ENCODE data around the gene TEX2. TPM values are rescaled to one million over a fixed set of nuclear protein-coding genes. Genes with fewer than 3 reads are reported as not detected.

Gene TEX2
- total RNA-seq, 2 experiments from 2014 or later: 12.0 to 12.8 TPM

DNA sequence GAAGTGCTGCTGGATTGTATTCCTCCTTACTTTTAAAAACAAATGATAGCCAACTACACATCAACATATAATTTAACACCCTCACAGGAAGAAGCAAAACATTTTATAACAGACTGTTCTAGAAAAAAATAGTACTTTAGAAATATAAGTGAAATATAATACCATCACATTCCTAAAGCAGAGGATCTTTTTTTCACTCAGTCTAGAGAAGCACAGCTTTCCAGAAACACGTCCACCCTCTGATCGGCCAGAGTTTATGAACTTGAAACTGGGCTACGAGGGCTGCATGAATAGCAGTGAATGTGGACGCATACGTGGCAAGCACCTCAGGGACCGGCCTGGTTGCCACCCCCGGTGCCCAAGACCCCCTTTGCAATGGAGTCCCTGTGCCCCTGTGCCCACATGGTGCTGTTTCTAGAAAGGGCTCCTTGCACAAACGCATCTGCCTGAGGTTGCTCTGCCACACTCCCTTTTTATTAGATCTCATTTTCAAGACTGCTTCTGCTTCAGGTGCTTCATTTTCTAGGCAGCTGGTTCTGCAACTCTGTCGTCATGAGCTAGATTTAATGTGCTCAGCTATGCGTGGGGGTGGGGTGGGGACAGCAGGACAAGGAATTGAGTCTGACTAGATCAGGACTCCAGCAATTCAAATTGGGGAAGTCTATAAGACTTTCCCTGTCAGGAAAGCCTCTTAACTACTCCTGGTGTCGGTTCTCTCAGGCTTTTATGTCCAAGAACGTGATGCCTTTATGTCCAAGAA, 104.0 kb downstream of the TEX2 start:
- H3K27ac Mint-ChIP-seq: no peak overlapping the region
- POLR2A ChIA-PET: no interaction called here
- no peak overlapping the region for H3K4me3 Mint-ChIP-seq
- H3K9me3 Mint-ChIP-seq: no peaks in the 10 kb centered on the region
- H3K4me1 Mint-ChIP-seq: no peaks in the 10 kb centered on the region
- no peaks in the 10 kb centered on the region for H3K36me3 Mint-ChIP-seq
- no peaks in the 10 kb centered on the region for H3K27me3 Mint-ChIP-seq
- DNase-seq (no peak), ATAC-seq (ENCODE audit: low read depth) (no peak)

DNA sequence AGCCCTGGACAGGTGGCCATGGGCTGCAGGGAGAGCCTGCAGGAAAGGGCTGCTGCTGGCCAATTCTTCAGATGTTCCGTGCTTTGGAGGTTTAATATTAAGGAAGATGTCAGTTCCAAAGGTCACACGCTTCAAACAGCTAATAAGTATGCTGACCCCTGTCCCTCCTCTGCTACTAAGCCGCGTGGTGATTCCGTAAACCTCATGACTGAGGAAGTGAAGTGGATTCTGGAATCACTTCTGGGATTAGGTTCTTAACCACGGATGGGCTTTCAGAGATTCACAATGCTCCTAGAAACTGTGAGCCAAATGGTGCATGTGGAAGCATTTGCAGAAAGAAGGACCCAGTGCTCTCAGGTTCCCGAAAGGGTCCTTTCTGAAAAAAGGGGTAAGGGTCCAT, 104.7 kb downstream of the TEX2 start:
- Mint-ChIP-seq H3K4me1 (no peaks in the 10 kb centered on the region), H3K27ac (no peak overlapping the region), H3K27me3 (no peaks in the 10 kb centered on the region), H3K36me3 (no peaks in the 10 kb centered on the region), H3K9me3 (no peaks in the 10 kb centered on the region), H3K4me3 (no peak overlapping the region)
- DNase-seq: no peak
- POLR2A ChIA-PET: no interaction called here
- ATAC-seq (ENCODE audit: low read depth): no peak

DNA sequence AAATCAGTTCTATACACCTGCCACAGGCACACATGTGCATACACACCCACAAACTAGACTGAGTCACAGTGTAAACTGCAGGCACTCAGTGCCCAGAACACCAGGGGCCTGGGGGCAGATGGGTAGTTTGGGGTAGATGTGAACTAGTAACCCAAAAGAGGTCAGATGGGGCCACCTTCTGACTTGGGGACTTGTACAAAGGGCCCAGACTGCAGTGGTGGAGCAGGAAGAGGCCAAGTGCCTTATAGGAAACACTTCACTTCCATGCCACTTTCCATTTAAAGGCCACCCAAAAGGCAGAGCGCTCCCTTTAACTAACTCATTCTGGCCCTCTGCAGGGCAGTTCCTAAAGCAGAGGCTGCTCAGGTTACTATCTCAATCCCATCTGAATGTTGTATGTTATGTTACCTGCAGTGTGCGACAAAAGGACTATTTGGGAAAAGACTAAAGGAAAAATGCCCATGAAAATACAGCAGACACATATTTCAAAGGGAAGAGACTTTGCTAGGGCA, 105.3 kb downstream of the TEX2 start:
- Mint-ChIP-seq H3K27me3 (no peaks in the 10 kb centered on the region), H3K27ac (no peak overlapping the region), H3K4me1 (no peaks in the 10 kb centered on the region), H3K9me3 (no peaks in the 10 kb centered on the region), H3K36me3 (peaks cover 4% of the 10 kb centered on the region), H3K4me3 (no peak overlapping the region)
- ATAC-seq (ENCODE audit: low read depth) (no peak), DNase-seq (no peak)
- POLR2A ChIA-PET: no interaction called here

DNA sequence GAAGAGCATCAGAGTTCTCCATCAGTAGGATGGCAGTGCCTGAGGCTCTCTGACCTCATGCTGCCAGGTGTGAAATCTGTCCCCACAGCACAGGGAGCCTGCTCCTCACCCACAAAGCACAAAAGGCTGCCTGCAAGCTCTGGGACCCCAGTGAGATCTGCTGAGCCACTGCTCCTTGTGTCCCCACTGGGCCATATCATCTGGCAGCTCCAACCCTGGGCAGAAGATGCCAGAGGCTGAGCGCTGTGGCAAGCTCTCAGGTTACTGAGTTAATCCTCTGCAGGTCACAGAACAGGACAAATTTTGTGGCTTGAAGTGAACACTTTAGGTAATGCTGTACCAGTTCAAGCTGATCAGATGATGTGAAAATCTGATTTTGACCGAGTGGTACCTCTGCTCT, 106.4 kb downstream of the TEX2 start:
- Mint-ChIP-seq H3K27me3 (no peaks in the 10 kb centered on the region), H3K4me1 (no peaks in the 10 kb centered on the region), H3K27ac (no peak overlapping the region), H3K4me3 (no peak overlapping the region), H3K36me3 (peaks cover 8% of the 10 kb centered on the region), H3K9me3 (no peaks in the 10 kb centered on the region)
- DNase-seq (no peak), ATAC-seq (ENCODE audit: low read depth) (no peak)
- POLR2A ChIA-PET: no interaction called here

DNA sequence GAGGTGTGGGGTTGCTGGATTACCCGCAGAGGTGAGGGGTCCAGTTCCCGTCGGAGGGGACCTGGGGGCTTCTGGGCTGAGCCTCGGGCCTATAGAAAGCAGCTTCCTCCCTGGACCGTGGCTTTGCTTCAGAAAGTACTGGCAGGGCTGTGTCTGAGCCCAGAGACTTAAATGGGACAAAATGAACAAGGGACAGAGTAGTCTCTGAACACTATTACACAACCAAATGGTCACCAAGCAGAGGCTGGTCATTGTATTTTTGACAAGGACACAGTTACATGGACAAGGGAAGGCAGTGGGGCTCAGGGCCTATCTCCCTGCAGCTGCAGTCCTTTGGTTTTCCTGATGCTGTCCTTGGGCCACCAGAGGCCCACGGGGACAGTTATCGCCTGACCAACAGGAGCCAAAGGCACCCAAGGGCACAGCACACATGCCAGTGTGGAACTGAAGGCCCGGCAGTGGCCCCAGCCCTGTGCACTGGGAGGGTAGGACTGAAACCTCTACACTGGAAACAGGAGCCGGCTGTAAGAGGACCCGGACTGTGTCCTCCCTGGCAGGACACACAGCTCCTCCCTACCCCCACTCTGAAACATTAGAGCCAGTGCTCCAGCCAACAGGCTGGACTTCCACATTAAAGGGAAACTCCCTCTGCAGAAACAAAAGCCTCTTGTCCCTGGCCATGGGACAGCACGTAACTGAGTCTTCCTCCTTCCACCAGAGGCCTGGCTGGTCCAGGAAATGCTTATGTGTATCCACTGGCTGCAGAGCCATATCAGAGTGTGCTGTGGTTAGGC, 107.1 kb downstream of the TEX2 start:
- ATAC-seq (ENCODE audit: low read depth): no peak
- Mint-ChIP-seq H3K27me3 (no peaks in the 10 kb centered on the region), H3K4me1 (no peaks in the 10 kb centered on the region), H3K36me3 (peaks cover 8% of the 10 kb centered on the region), H3K27ac (no peak overlapping the region), H3K4me3 (no peak overlapping the region), H3K9me3 (no peaks in the 10 kb centered on the region)
- POLR2A ChIA-PET: no interaction called here
- DNase-seq: no peak

DNA sequence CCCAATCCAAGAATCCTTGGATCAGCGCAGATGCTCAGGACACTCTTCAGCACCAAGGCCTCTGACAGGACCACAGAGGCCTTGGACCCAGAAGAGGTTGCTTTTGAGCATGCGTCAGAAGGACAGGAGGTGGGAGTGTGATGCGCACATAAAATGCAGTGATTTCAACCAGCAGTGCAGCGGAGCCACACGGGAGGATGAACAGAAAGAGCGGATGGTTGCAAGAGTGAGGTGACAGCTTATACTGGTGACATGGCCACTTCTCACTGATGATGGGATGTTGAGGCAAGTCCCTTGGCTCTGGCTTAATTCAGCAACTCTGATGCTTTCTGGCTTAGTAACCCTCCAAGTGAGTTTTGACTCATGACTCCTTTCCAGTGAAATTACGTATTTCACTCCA, 107.9 kb downstream of the TEX2 start:
- Mint-ChIP-seq H3K4me3 (no peak overlapping the region), H3K27me3 (no peaks in the 10 kb centered on the region), H3K27ac (no peak overlapping the region), H3K4me1 (no peaks in the 10 kb centered on the region), H3K36me3 (peaks cover 12% of the 10 kb centered on the region), H3K9me3 (no peaks in the 10 kb centered on the region)
- POLR2A ChIA-PET: interaction anchor here (1.0 kb wide), 1 partner anchor 9 kb away, joined by 3 read pairs; no protein-coding TSS in a partner anchor
- DNase-seq: no peak
- ATAC-seq (ENCODE audit: low read depth): no peak

DNA sequence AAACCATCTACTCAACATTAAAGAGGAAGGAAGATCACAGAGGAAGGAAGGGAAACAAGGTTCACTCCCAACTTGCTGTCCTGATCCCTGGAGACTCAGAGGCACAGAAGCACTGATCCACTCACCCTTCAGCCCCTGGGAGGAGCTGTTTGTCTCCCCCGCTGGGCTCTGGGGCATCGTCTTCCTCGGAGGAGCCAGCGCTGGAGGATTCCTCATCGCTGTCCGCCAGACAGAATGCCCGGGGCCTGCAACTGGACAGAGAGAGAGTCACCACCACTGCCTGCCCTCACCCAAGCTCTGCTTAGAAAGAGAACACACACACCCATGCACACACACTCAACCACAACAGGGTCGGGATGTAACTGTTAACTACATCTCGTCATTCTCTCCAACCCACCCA, 108.3 kb downstream of the TEX2 start:
- no peaks in the 10 kb centered on the region for H3K4me1 Mint-ChIP-seq
- no peaks in the 10 kb centered on the region for H3K27me3 Mint-ChIP-seq
- no peak for ATAC-seq (ENCODE audit: low read depth)
- no peaks in the 10 kb centered on the region for H3K9me3 Mint-ChIP-seq
- POLR2A ChIA-PET: interaction anchor here (1.0 kb wide), 1 partner anchor 9 kb away, joined by 3 read pairs; no protein-coding TSS in a partner anchor
- H3K4me3 Mint-ChIP-seq: no peak overlapping the region
- H3K36me3 Mint-ChIP-seq: peaks cover 12% of the 10 kb centered on the region
- no peak overlapping the region for H3K27ac Mint-ChIP-seq
- DNase-seq: no peak

DNA sequence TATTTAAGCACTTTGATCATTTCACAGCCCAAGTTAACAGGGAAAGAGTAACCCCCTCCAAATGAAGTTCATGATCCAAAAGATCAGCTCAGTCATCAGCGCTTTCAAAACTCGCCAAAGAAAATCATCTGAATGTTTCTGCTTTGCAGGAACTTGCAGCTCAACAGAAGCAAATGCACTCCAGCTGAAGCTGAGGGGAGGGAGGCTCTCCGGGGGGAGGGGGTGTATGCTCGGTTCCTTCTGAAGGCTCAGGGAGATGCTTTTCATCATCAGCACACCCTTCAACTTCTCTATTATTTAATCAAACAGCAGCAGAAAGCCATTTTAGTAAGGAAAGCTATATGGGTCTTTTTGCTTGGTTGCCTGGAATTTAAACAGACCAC, 108.8 kb downstream of the TEX2 start:
- Mint-ChIP-seq H3K4me3 (no peak overlapping the region), H3K27me3 (no peaks in the 10 kb centered on the region), H3K27ac (no peak overlapping the region), H3K9me3 (no peaks in the 10 kb centered on the region), H3K36me3 (peaks cover 12% of the 10 kb centered on the region), H3K4me1 (no peaks in the 10 kb centered on the region)
- POLR2A ChIA-PET: interaction anchor here (1.0 kb wide), 1 partner anchor 8 kb away, joined by 3 read pairs; no protein-coding TSS in a partner anchor
- ATAC-seq (ENCODE audit: low read depth): no peak
- DNase-seq: no peak

DNA sequence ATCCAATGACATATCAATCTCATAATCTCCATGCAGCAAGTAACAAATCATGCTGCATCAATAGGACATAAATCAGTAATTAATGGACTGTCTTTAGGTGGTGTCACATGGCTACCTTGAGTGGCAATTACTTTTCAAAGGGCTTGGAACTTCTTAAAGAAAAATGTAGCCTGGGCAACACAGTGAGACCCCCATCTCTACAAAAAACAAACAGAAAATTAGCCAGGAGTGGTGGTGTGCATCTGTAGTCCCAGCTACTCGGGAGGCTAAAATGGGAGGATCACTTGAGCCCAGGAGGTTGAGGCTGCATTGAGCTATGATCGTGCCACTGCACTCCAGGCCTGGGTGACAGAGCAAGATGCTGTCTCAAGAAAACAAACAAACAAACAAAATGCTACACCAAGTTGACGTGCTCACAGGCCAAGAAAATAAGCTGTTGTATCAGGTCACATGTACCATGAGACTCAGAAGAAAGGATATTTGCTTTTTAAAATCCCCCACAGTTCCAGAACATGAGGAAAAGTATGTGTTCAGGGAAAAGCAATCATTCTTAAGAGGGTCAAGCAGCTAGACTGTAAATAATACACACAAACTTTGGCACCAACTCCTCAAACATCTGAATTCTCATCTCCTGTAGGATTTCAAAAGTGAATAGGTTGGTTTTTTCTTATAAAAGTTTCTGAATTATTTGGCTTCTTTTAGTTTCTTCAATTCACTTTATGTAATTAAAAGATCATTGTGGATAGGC, 109.3 kb downstream of the TEX2 start:
- DNase-seq: no peak
- H3K9me3 Mint-ChIP-seq: no peaks in the 10 kb centered on the region

DNA sequence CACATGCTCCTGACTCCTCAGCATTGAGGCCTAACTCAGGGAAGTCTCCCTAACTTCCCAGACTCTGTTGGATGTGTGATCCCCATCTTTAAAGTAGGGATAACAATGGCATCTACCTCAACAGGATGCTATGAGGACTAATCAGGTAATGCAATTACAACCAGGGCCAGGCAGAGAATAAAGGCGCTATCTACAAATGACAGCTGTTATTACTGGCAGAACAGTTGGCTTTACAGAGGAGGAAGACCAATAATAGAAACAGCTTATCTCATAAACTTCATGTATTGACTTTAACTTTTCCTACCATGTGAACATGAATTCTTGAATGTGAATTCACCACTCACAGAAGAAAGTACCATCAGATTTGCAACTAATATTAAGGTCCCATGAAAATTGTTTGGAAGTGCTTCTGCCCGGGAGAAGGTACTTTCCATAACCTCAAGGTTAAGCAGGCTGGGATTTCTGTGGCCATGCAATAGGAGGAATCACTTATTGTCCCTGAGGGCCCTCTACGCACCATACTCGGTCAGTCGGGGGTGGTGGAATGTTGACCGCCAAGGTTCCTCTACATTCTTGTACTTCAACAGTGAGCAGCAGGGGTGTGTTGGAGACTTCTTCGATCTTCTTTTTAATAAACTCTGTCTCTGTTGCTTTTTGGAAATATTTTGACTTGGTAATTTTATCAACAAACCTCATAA, 110.5 kb downstream of the TEX2 start:
- H3K36me3 Mint-ChIP-seq: peaks cover 22% of the 10 kb centered on the region
- ATAC-seq (ENCODE audit: low read depth): no peak
- H3K4me3 Mint-ChIP-seq: no peak overlapping the region
- DNase-seq: no peak
- no peaks in the 10 kb centered on the region for H3K9me3 Mint-ChIP-seq
- H3K27me3 Mint-ChIP-seq: no peaks in the 10 kb centered on the region
- POLR2A ChIA-PET: no interaction called here
- no peak overlapping the region for H3K27ac Mint-ChIP-seq
- H3K4me1 Mint-ChIP-seq: peaks cover 8% of the 10 kb centered on the region

More for the DNA sequence above, 109.3 kb downstream of the TEX2 start:
- no peak overlapping the region for H3K4me3 Mint-ChIP-seq
- peaks cover 14% of the 10 kb centered on the region for H3K36me3 Mint-ChIP-seq
- no peaks in the 10 kb centered on the region for H3K4me1 Mint-ChIP-seq
- ATAC-seq (ENCODE audit: low read depth): no peak
- H3K27me3 Mint-ChIP-seq: no peaks in the 10 kb centered on the region
- no peak overlapping the region for H3K27ac Mint-ChIP-seq
- POLR2A ChIA-PET: no interaction called here

DNA sequence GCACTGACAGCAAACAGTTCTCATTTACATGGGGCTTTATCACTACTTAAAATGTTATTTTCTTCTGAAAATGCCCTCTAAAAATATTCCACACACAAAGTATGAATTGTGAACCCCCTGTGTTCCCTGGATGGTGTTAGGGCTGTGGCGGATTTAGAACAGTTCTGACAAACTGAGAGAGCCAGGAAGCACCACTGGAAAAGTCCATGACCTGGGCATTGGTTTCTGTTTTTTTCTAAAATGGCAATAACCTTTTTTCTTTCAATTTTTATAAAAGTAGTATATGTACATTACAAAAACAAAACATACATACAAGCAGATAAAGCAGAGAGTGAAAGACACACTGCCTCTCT, 112.1 kb downstream of the TEX2 start:
- H3K9me3 Mint-ChIP-seq: no peaks in the 10 kb centered on the region
- POLR2A ChIA-PET: no interaction called here
- ATAC-seq (ENCODE audit: low read depth) (no peak), DNase-seq (no peak)
- no peak overlapping the region for H3K27ac Mint-ChIP-seq
- H3K4me3 Mint-ChIP-seq: no peak overlapping the region
- no peaks in the 10 kb centered on the region for H3K27me3 Mint-ChIP-seq
- H3K4me1 Mint-ChIP-seq: peaks cover 20% of the 10 kb centered on the region
- peaks cover 31% of the 10 kb centered on the region for H3K36me3 Mint-ChIP-seq

DNA sequence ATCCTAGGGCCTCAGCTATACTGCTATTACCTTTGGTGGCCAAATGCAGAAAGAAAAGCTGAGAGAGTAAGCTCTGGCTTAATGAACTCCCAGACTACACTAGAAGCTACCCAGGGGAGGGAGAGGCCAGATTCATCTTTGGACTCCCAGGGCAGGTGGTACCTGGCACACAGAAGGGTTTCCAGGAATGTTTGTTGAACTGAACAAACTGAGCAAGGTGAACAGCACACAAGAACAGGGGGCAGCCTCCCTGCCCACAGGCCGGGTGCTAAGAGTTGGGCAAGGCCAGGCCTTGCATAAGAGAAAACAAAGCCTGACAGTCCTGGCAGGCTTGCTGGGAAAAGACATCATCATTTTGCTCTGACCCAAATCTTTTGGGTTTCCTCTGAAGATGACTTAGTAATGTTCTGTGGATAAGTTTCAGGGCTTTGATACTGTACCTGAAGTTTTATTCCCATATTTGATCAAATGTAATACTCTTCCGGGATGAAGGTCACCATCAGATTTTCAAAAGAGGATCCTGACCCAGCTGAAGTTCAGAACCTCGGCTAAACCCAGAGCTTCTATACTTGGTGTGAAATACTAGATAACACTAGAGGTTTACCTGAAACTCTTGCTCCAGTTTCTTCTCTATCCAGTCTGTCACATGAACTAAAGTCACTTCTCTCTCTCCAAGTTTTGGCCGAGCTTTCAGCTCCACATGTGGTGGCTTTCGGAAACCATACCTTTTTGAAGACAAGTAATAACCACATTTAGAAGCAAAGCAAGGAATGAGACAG, 112.6 kb downstream of the TEX2 start:
- peaks cover 31% of the 10 kb centered on the region for H3K36me3 Mint-ChIP-seq
- no peak overlapping the region for H3K4me3 Mint-ChIP-seq
- no peak overlapping the region for H3K27ac Mint-ChIP-seq
- no peaks in the 10 kb centered on the region for H3K9me3 Mint-ChIP-seq
- peaks cover 20% of the 10 kb centered on the region for H3K4me1 Mint-ChIP-seq
- POLR2A ChIA-PET: interaction anchor here (0.7 kb wide), 1 partner anchor 17 kb away, joined by 6 read pairs; no protein-coding TSS in a partner anchor
- ATAC-seq (ENCODE audit: low read depth) (no peak), DNase-seq (no peak)
- H3K27me3 Mint-ChIP-seq: no peaks in the 10 kb centered on the region

Data from activated naive CD8-positive, alpha-beta T cell treated with anti-CD3 and anti-CD28 coated beads, Interleukin-2, amount 10 ng/mL, durations not matched to agents 7 days and 5 days (primary cell).